IPS DF 19.7 (cell line): ENCODE results near the gene PRSS38.

Experiments
- DNase-seq: peaks from one replicate; pipeline ENCODE4 v3.0.0-alpha.2; 2013; ENCODE audit warnings: low read depth, low spot score

PRSS38 gene

DNA sequence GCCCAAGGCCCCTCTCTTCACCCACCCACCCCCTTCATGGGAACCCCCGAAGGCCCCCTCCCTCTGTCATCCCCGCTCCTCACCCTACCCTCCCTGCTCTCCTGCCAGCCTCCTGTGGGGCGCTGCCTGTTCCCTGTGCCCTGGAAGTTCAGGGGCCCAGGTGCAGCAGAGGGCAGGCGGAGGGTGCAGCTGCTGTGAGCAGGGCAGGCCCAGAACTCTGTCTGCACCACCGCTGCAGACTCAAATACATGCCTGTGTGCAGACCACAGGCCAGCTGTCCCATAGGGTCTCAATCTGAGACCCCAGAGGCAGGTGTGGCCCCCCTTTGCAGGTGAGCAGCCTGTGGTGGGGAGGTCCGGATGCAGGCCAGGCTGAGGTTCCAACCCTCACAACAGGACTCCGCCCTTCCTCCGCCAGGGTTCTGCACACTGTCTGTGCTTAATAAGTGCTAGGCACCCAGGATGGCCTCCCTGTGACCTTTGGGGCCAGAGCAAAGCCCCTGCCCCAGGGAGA is 69.7 kb downstream of the PRSS38 start:
- no peak for DNase-seq

DNA sequence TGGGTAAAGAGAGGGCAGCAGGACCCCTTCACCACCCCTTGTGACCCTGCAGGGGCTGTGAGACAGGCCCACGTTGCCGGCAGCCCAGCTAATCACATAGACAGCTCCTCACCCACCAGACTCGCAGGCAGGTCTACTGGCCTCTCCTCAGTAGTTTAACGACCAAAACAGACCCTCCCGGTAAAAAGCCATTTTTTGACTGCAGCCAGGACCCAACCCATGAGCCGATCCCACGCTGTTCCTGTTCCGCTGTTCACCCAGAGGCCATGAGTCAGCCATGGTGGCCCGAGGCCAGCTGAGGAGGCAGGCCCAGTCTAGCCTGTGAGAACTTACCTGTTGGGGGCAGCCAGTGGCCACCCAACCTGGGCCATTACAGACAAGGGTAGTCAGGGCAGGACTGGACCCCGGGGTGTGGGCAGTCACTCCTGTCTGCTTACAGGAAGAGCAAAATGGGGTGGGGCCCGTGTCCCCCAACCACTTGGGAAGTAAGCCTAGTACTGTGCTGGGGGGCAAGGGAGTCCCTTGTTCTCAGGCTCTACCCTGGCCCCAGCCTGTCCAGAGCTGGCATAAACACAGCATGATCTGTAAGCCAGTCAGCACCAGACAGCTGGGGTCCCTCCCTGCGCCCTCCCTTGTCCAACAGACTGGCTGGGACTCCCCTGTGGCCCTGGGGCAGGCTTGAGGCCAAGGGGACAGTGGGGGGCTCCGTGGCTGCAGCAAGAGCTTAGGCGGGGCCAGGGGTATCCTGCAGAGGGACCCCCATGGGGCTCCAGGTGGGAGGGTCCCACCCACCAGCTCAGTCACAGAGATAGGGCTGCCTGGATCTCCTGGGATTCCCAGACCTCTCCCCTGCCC is 70.4 kb downstream of the PRSS38 start:
- DNase-seq = no peak

- DNase-seq = no peak
Observed at GRCh38 chr1:227886503-227886961, 71.1 kb downstream of the PRSS38 start.

GRCh38 chr1:227886993-227887696 is 71.7 kb downstream of the PRSS38 start:
- DNase-seq = no peak

- DNase-seq = no peak
Observed at GRCh38 chr1:227887697-227888403, 72.4 kb downstream of the PRSS38 start.

GRCh38 chr1:227888404-227889046 is 73.0 kb downstream of the PRSS38 start:
- no peak for DNase-seq

- no peak for DNase-seq
Observed at GRCh38 chr1:227889047-227889862, 73.8 kb downstream of the PRSS38 start.

GRCh38 chr1:227889863-227890405 is 74.5 kb downstream of the PRSS38 start:
- no peak for DNase-seq

- DNase-seq = no peak
Observed at GRCh38 chr1:227890451-227891222, 75.2 kb downstream of the PRSS38 start.

DNA sequence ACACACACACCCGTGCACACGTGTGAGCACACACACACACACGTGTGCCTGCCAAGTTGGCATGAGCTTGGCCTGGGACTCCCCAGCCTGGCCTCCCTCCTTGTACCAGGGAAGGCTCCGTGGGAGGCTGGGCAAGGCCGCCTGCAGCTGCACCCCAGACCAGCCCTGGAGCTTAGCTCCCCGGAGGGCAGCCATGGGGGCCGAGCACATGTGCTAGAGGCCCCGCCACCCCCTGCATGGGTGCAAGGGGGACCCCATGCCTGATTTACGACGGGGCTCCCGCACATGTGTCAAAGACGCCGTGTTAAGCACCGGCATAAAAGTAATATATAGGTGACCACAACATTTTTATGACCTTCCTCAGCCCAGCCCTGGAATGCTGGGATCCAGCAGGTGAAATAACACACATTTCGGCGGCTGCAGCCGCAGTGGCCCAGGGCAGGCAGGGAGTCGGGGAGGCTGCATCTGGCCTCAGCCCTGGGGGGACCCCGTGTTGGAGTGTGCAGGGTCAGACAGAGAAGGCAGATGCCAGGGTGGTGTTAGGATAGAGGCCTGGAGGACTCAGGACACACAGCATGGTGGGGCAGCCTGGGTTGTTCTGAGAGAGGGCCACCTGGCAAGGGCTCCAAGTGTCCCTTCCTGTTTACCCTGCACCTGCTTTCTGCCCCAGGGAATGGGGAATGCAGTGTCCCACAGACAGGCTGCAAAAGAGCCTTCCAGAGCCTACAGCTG is 75.9 kb downstream of the PRSS38 start:
- DNase-seq = no peak

DNA sequence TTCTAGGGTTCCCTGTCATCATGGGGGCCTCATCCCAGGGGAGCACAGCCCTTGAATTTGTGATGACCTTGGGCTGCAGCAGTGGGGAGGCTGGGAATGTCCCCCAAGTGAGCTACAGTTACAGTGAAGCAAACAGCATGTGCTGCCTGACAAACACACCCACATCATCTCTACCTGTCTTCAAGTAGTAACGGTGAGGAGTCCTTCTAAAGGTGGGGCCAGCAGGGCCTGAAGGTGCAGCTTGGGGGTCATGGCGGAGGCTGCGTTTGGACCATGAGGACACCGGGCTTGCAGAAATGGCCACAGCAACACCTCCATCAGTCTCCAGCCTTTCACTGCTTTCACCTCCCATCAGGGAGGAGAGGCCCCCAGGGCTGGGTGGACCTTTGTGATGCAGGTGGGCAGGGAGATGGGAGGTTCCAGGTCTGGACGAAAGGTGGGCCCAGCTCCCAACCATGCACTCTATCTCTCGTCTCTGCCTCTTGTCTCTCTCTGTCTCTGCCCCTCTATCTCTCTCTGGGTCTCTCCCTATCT is 76.5 kb downstream of the PRSS38 start:
- DNase-seq = no peak

- DNase-seq = no peak
Observed at GRCh38 chr1:227892489-227893299, 77.2 kb downstream of the PRSS38 start.

DNA sequence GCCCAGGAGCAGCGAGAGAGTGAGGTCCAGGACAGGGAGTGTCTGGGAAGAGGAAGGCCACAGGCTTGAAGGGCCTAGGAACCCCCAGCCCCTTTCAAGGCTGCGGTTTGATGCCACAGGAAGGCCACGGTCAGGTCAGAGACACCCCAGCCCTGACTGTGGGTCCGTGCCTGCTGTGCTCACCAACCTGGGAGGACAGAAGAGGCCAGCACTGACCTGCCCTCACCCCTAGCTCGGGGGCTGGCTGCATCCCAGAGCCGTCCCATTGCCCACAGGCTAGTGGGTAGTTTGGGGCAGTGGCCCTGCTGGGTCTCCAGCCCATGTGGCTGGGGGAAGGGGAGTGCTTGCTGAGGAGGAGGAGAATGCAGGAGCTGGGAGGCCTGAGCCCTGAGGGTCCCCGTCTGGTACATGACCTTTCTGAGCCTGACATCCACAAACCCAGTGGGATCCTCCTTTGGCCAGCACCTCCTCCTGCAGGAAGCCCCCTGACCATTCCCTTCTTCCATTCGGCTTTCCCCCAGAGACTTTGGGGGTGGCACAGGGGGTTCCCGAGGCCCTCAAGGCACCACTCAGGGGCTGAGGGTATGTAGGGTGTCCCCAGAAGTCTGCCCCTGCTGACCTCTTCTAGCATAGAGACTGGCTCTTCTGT is 77.9 kb downstream of the PRSS38 start:
- no peak for DNase-seq

DNA sequence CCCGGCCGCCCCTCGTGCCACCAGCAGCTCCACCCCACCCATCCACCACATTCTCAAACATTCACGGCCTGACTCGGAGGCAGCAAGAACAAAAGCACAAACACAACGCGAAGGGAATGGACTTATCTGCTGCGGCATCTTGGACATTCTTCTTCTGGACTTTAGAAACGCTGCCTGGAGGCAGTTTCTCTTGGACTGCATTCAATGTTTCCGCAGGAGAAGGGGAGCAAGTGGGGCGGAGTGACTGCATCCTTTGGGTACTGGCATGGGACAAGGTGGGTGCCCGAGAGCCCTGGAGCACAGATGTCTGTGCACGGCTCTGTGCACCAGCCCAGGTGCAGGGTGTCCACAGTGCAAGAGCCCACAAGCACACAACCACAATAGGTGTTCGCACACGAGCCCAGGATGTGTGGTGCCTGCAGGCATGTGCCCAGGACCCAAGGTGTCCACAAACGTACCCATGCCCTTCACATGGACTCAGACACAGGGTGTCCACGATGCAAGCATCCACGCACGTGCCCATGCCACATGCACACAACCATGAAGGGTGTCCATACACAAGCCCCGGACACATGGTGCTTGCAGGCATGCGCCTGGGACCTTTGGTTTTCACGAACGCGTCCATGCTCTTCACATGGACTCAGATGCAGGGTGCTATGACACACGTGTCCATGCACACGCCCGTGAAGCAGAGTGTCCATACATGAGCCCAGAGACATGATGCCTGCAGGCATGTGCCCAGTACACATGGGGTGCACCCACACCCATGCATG is 78.7 kb downstream of the PRSS38 start:
- DNase-seq = no peak

- no peak for DNase-seq
Observed at GRCh38 chr1:227894831-227895451, 79.5 kb downstream of the PRSS38 start.
